IPS DF 6.9 (cell line): ENCODE measurements around the gene ZNF24.

Source experiments
- DNase-seq: peaks from one replicate; pipeline ENCODE4 v3.0.0-alpha.2; 2013; ENCODE audit warnings: low read depth, low spot score
- H3K27ac ChIP-seq: one replicate; pipeline ENCODE4 v1.5.1; 2013; ENCODE audit warnings: low read length, control low read depth
- H3K27me3 ChIP-seq: 2 replicates; pipeline ENCODE4 v1.6.1; 2013; ENCODE audit warnings: mild to moderate bottlenecking, low read length; ENCODE audit not compliant: control insufficient read depth, insufficient read depth
- H3K36me3 ChIP-seq: 2 replicates; pipeline ENCODE4 v1.6.1; 2013; ENCODE audit warnings: low read length; ENCODE audit not compliant: control insufficient read depth, insufficient read depth
- H3K4me1 ChIP-seq: 2 replicates; pipeline ENCODE4 v1.6.1; 2013; ENCODE audit warnings: low read length; ENCODE audit not compliant: control insufficient read depth, insufficient read depth
- H3K4me3 ChIP-seq: 2 replicates; pipeline ENCODE4 v1.5.1; 2013; ENCODE audit warnings: mild to moderate bottlenecking, low read length
- H3K9me3 ChIP-seq: 2 replicates; pipeline ENCODE4 v1.6.1; 2013; ENCODE audit warnings: low read length, inconsistent platforms; ENCODE audit not compliant: control insufficient read depth, insufficient read depth
- WGBS: extraction: QIAGEN DNeasy Blood & Tissue Kit; methylation state at CpG from one replicate; pipeline ENCODE4 v1.1.7; 2013; ENCODE audit warnings: mixed read lengths, missing lambda C conversion rate; ENCODE audit not compliant: insufficient read length, insufficient coverage; 5-methylcytosine and 5-hydroxymethylcytosine counted together

Gene ZNF24

DNA sequence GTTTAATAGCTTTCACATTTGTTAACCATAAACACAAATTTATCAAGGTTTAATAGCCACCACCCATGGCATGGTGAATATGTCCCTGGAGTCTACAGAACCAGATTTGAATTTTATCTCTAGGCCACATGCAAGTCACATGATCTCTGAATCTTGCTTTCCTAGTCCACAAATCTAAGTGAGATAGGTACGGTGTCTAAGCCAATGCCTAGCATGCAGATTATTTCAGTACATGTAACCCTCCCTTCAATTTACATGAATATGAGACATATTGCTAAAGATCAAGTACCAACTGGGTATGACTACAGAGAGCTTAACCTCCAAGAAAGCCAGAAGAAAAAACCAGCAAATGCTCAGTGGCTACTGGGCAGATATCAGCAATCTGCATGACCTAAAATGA is 10.0 kb downstream of the ZNF24 start:
- H3K9me3 ChIP-seq: no peaks in the 10 kb centered on the region
- DNase-seq: no peak
- H3K4me1 ChIP-seq: no peaks in the 10 kb centered on the region; the same call in 1 of the 2 replicates
- no CpG with 5 or more reads among the region's 1 CpG for whole genome bisulfite sequencing
- H3K36me3 ChIP-seq: peaks cover 4% of the 10 kb centered on the region; the same call in 1 of the 2 replicates
- no peaks in the 10 kb centered on the region for H3K27me3 ChIP-seq
- H3K4me3 ChIP-seq: no peak overlapping the region
- H3K27ac ChIP-seq: no peak overlapping the region

DNA sequence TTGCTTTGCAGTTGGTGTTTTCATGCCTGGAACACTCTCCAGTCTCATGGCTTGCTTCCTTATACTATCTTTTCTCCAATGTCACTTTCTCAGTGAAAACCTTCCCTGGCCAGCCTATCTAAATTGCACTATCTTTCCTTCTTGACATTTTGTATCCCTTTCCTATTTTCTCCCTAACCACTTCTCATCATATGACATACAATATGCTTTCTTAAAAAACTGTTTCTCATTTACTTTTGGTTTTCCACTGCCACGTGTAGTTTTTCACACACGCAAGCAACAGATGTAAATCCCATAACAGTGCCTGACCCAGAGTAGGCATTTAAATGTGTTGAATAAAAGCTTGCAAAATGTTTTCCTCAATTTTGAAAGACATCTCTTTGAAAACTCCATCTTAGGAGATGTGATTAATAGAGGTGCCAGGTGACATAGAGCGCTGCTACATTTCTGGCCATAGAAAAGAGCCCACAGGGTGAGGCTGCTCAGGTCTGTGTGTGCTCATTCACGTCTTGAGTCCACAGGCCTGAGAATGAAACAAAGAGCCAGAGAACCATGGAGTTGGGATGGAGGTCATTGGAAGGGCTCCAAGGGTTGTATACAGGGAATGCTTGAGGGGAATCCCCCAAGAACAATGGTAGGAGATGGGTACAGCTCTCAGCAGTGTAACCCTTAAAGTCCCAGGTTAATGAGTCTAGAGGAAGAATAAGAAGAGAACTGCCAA is 12.7 kb downstream of the ZNF24 start:
- no CpG with 5 or more reads among the region's 4 CpGs for whole genome bisulfite sequencing
- H3K4me1 ChIP-seq: no peaks in the 10 kb centered on the region; the same call in 1 of the 2 replicates
- H3K4me3 ChIP-seq: no peak overlapping the region
- no peaks in the 10 kb centered on the region for H3K9me3 ChIP-seq
- DNase-seq: no peak
- no peak overlapping the region for H3K27ac ChIP-seq
- H3K27me3 ChIP-seq: no peaks in the 10 kb centered on the region
- no peaks in the 10 kb centered on the region; the same call in 1 of the 2 replicates for H3K36me3 ChIP-seq

DNA sequence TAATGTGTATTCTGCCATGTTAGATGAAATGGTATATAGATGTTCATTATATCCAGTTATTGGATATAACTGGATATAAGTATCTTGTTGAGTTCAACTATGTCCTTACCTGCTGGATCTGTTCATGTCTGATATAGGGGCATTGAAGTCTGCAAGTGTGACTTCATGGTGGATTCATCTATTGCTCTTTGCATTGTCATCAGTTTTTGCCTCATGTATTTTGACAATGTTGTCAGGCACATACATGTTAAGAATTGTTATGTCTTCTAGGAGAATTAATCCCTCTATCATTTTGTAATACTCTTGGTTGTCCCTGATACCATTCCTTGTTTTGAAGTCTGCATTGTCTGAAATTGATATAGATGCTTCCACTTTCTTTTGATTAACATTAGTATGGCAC is 15.4 kb downstream of the ZNF24 start:
- H3K4me1 ChIP-seq: no peaks in the 10 kb centered on the region; the same call in 1 of the 2 replicates
- DNase-seq: no peak

DNA sequence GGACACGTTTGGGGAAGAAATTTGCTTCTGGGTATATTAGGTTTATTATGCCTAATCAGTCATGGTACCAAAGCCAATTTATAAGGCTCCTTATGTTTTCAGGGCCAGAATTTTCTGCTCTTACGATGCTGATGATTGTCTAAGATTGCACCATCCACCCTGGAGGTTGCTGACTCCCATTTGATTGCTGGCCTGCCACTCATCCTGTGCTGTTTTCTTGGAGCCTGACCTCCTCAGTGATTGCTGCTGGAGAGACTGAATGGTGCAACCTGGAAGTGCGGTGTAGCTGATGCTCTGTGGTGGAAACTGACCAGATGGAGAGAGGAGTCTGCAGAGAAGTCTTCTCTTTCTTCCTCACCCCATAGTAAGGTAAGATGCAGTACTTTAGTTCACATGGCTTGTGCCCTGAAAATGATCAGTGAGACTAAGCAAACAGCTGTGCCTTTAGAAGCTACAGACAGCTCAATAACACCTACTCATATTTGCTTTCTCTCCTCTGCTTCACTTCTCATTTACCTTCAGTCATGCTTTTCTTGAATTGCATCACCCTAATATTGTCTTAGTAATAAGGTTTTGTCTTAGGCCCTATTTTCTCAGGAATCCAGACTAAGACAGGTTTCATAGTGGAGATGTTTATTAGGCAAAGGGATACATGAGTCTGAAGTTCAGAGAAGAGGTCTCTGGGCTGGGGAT is 17.4 kb downstream of the ZNF24 start:
- Histone ChIP-seq H3K4me1 (no peaks in the 10 kb centered on the region; the same call in 1 of the 2 replicates), H3K27me3 (no peaks in the 10 kb centered on the region), H3K36me3 (no peaks in the 10 kb centered on the region), H3K4me3 (no peak overlapping the region), H3K27ac (no peak overlapping the region), H3K9me3 (no peaks in the 10 kb centered on the region)
- WGBS: no CpG with 5 or more reads among the region's 3 CpGs
- DNase-seq: no peak

More for the DNA sequence above, 15.4 kb downstream of the ZNF24 start:
- Histone ChIP-seq H3K27ac (no peak overlapping the region), H3K9me3 (no peaks in the 10 kb centered on the region), H3K27me3 (no peaks in the 10 kb centered on the region), H3K4me3 (no peak overlapping the region), H3K36me3 (no peaks in the 10 kb centered on the region)

DNA sequence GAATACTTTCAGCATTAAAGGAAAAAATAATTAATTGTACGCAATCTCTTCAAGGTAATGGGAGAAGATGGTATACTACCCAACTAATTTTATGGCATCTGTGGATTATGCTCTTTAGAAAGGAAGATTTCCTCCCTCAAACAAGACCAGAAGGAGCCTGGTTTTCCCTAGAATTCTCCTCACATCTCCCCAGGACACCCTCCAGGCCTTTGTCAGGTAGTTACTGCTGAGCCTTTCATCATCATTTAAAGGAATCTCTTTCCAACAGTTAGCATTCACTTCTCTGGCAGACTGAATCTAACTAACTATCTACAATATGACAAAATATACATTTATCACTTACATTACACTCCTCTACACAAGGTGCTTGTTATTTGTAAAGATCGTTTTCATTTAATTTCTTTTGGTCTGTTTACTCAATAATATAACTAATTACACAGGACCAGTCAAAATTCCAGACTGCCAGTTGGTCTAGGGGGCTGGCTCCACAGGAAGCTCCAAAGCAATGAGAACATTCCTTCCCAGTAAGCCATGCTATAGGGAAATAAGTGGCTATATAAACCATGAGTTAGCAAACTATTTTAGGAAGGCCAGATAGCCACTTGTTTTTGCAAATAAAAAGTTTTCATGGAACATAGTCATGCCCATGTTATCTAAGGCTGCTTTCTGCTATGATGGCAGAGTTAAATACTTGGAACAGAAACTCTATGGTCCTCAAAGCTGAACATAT is 19.1 kb downstream of the ZNF24 start:
- Histone ChIP-seq H3K27me3 (no peaks in the 10 kb centered on the region), H3K27ac (no peak overlapping the region), H3K9me3 (no peaks in the 10 kb centered on the region), H3K4me1 (no peaks in the 10 kb centered on the region), H3K36me3 (no peaks in the 10 kb centered on the region), H3K4me3 (no peak overlapping the region)
- peak; percentile 16 for DNase-seq
- no CpG with 5 or more reads among the region's 2 CpGs for WGBS

DNA sequence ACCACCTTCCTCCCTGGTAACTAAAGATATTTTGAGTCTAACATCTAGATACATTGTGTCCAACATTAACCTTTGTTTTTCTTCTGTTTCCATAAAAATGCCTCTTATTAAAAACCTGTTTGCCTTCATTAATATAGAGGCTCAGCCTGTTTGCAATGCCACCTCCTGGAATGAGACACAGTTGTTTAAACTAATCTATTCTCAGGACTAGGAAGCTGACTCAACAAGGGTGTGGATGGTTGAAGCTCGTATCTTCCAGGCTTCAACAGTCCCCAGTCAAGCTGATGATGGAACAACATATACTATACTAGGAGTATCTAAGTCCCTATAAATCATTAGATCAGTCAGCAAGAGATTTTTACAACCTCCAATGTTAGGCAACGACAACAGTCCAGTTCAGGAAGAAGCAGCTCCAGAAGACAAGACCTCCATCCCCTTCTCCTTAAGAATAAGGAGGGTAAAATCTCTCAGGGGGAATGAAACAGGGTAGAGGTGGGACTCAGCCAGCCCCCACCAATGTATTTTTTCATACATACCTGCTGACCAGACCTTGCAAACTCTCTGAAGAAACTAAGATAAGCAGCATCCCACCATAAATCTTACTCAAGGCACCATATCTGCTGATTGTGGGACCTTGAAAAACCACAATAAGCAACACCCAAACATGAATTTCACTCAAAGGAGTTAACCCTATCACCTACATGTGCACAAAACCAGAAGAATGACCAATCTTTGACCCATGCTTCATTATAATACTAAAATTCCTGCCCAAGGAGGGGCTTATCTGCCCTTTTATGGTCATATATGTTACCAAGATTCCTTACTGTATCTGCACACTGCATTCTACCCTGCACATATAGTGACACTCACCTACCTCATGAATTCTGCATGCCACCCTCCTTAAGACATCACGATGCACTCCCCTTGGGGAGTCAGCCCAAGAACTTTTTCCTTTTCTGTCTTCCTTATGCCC is 21.4 kb downstream of the ZNF24 start:
- DNase-seq: no peak
- H3K27ac ChIP-seq: no peak overlapping the region
- no peak overlapping the region for H3K4me3 ChIP-seq
- H3K4me1 ChIP-seq: no peaks in the 10 kb centered on the region
- no peaks in the 10 kb centered on the region for H3K9me3 ChIP-seq
- H3K36me3 ChIP-seq: no peaks in the 10 kb centered on the region
- no peaks in the 10 kb centered on the region for H3K27me3 ChIP-seq
- WGBS: no CpG with 5 or more reads among the region's 3 CpGs

DNA sequence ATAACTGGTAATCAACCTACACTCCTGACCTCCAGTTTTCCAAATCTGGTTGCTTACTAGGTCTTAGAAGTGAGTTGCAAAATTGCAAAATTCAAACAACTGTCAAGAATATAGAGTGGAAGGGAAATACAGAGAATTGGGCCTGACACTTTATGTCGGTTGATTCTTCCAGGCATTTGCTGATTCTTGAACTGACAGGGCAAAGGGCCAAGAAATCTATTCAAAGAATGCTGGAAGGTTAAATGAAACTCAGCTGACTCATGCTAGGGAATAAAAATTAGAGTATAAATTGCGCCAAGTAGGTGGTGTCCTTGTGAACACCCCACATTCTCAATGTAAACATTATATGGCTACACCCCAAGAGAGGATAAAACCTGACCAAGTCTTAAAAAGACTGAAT is 32.7 kb downstream of the ZNF24 start:
- Histone ChIP-seq H3K9me3 (peaks cover 1% of the 10 kb centered on the region; the same call in 1 of the 2 replicates), H3K27ac (no peak overlapping the region), H3K4me3 (no peak overlapping the region), H3K36me3 (peaks cover 4% of the 10 kb centered on the region; the same call in 1 of the 2 replicates), H3K27me3 (no peaks in the 10 kb centered on the region), H3K4me1 (no peaks in the 10 kb centered on the region)
- WGBS: no CpG with 5 or more reads among the region's 2 CpGs
- no peak for DNase-seq

DNA sequence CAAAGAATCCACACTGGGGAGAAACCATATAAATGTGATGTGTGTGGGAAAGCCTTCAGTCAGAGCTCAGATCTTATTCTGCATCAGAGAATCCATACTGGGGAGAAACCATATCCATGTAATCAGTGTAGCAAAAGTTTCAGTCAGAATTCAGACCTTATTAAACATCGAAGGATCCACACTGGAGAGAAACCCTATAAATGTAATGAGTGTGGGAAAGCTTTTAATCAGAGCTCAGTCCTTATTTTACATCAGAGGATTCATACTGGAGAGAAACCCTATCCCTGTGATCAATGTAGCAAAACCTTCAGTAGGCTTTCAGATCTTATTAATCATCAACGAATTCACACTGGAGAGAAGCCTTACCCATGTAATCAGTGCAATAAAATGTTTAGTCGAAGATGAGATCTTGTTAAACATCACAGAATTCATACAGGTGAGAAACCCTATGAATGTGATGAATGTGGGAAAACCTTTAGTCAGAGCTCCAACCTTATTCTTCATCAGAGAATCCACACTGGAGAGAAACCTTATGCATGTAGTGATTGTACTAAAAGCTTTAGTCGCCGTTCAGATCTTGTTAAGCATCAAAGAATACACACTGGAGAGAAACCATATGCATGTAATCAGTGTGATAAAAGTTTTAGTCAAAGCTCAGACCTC is 37.5 kb downstream of the ZNF24 start:
- Histone ChIP-seq H3K4me3 (no peak overlapping the region), H3K27me3 (no peaks in the 10 kb centered on the region), H3K9me3 (peaks cover 1% of the 10 kb centered on the region; the same call in 1 of the 2 replicates), H3K36me3 (peaks cover 4% of the 10 kb centered on the region; the same call in 1 of the 2 replicates), H3K27ac (no peak overlapping the region), H3K4me1 (no peaks in the 10 kb centered on the region)
- DNase-seq: no peak
- no CpG with 5 or more reads among the region's 5 CpGs for WGBS

DNA sequence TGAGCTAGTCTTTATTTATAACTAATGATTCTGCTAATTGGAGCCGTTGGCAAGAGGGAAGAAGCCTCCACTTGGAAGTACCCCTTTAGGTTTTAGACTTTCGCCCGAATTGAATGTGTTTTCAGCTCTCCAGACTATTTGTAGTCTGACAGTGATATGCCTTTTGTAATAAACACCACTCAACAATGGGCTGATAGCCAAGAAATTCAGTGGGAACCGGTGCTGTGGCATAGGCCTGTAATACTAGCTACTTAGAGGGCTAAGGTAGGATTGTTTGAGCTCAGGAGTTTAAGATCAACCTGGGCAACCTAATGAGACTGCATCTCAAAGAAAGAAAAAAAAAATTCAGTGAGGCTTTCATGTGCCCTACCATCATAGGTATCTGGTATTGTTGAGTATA is 40.6 kb downstream of the ZNF24 start:
- Histone ChIP-seq H3K4me3 (no peak overlapping the region), H3K4me1 (no peaks in the 10 kb centered on the region), H3K27ac (no peak overlapping the region), H3K27me3 (no peaks in the 10 kb centered on the region), H3K9me3 (peaks cover 1% of the 10 kb centered on the region; the same call in 1 of the 2 replicates), H3K36me3 (peaks cover 4% of the 10 kb centered on the region; the same call in 1 of the 2 replicates)
- DNase-seq: no peak
- no CpG with 5 or more reads among the region's 4 CpGs for WGBS
